Liver (tissue), 9 donors: Measurements from ENCODE around the gene MSH5. TPM values are rescaled to one million over a fixed set of nuclear protein-coding genes. Genes with fewer than 3 reads are reported as not detected.

Source experiments
- DNase-seq: peaks from one replicate; pipeline ENCODE4 v3.0.0-alpha.2; 2017; ENCODE audit warnings: low spot score
- H3K27ac ChIP-seq, 2 donors: one replicate each; pipeline ENCODE4 v1.7.0; 2013; ENCODE audit warnings: inconsistent platforms in 2 of 2, low read length in 2 of 2, control low read depth in 1 of 2, low read depth in 1 of 2, mild to moderate bottlenecking in 1 of 2
- H3K27me3 ChIP-seq, 4 donors: one replicate each; pipeline versions ENCODE4 v1.6.1 to v1.7.0; 2013; ENCODE audit warnings: low read length in 3 of 4, inconsistent platforms in 1 of 4, mild to moderate bottlenecking in 1 of 4, moderate library complexity in 1 of 4; ENCODE audit not compliant: control insufficient read depth in 4 of 4, insufficient read depth in 4 of 4
- H3K36me3 ChIP-seq, 4 donors: one replicate each; pipeline versions ENCODE4 v1.6.1 to v1.7.0; 2013; ENCODE audit warnings: low read length in 3 of 4, mild to moderate bottlenecking in 3 of 4, low read depth in 1 of 4, moderate library complexity in 1 of 4; ENCODE audit not compliant: control insufficient read depth in 4 of 4, insufficient read depth in 3 of 4
- H3K4me1 ChIP-seq, 4 donors: one replicate each; pipeline versions ENCODE4 v1.6.1 to v1.7.0; 2013; ENCODE audit warnings: low read length in 3 of 4, mild to moderate bottlenecking in 3 of 4, moderate library complexity in 1 of 4; ENCODE audit not compliant: control insufficient read depth in 4 of 4, insufficient read depth in 4 of 4
- H3K4me3 ChIP-seq, 3 donors: one replicate each; pipeline versions ENCODE4 v1.6.1 to v1.7.0; 2013; ENCODE audit warnings: low read length in 3 of 3, control low read depth in 1 of 3, low read depth in 1 of 3, mild to moderate bottlenecking in 1 of 3
- H3K9ac ChIP-seq, 2 donors: one replicate each; pipeline ENCODE4 v1.7.0; 2013; ENCODE audit warnings: low read length in 2 of 2, mild to moderate bottlenecking in 2 of 2, moderate library complexity in 2 of 2, control low read depth in 1 of 2, low read depth in 1 of 2
- H3K9me3 ChIP-seq, 4 donors: one replicate each; pipeline versions ENCODE4 v1.6.1 to v1.7.0; 2013; ENCODE audit warnings: low read length in 3 of 4; ENCODE audit not compliant: control insufficient read depth in 4 of 4
- ATF3 ChIP-seq: IDR thresholded peaks from 2 replicates; pipeline ENCODE4 v1.6.1; 2016; ENCODE audit warnings: antibody characterized with exemption
- CTCF ChIP-seq: fragments of 150-350 bp; IDR thresholded peaks from 2 replicates; pipeline ENCODE4 v1.5.1; 2017; ENCODE audit warnings: improper control_type of control experiment, low read depth, low read length; ENCODE audit not compliant: missing input control
- EGR1 ChIP-seq, 2 donors: IDR thresholded peaks; 2 replicates each; pipeline ENCODE4 v1.6.1; 2016 to 2018; ENCODE audit warnings: antibody characterized with exemption in 2 of 2, low read depth in 2 of 2
- FOXA1 ChIP-seq: IDR thresholded peaks from 2 replicates; pipeline ENCODE4 v1.6.1; 2016; ENCODE audit warnings: antibody characterized with exemption
- FOXA2 ChIP-seq: IDR thresholded peaks from 2 replicates; pipeline ENCODE4 v1.6.1; 2016; ENCODE audit warnings: antibody characterized with exemption
- HNF4A ChIP-seq, 2 donors: conservative IDR thresholded peaks; 2 replicates each; pipeline ENCODE4 v1.6.1; 2016; ENCODE audit warnings: antibody characterized with exemption in 2 of 2, mild to moderate bottlenecking in 2 of 2
- HNF4G ChIP-seq: IDR thresholded peaks from 2 replicates; pipeline ENCODE4 v1.6.1; 2016; ENCODE audit warnings: antibody characterized with exemption
- JUND ChIP-seq, 2 donors: IDR thresholded peaks; 2 replicates each; pipeline ENCODE4 v1.6.1; 2016; ENCODE audit warnings: antibody characterized with exemption in 2 of 2
- MAX ChIP-seq: IDR thresholded peaks from 2 replicates; pipeline ENCODE4 v1.6.1; 2016; ENCODE audit warnings: antibody characterized with exemption
- RAD21 ChIP-seq, 2 donors: IDR thresholded peaks; 2 replicates each; pipeline ENCODE4 v1.6.1; 2016; ENCODE audit warnings: antibody characterized with exemption in 2 of 2, mild to moderate bottlenecking in 2 of 2
- REST ChIP-seq: IDR thresholded peaks from 2 replicates; pipeline ENCODE4 v1.6.1; 2016; ENCODE audit warnings: antibody characterized with exemption, mild to moderate bottlenecking
- RXRA ChIP-seq, 2 donors: IDR thresholded peaks; 2 replicates each; pipeline ENCODE4 v1.6.1; 2017 to 2018; ENCODE audit warnings: antibody characterized with exemption in 2 of 2, mild to moderate bottlenecking in 1 of 2
- SP1 ChIP-seq: IDR thresholded peaks from 2 replicates; pipeline ENCODE4 v1.6.1; 2018; ENCODE audit warnings: antibody characterized with exemption, mild to moderate bottlenecking
- TAF1 ChIP-seq: conservative IDR thresholded peaks from 2 replicates; pipeline ENCODE4 v1.6.1; 2016; ENCODE audit warnings: antibody characterized with exemption, mild to moderate bottlenecking
- ZBTB33 ChIP-seq: IDR thresholded peaks from 2 replicates; pipeline ENCODE4 v1.6.1; 2016; ENCODE audit warnings: antibody characterized with exemption
- WGBS: extraction: QIAGEN DNeasy Blood & Tissue Kit; methylation state at CpG from one replicate; pipeline ENCODE4 v1.1.7; 2013; 5-methylcytosine and 5-hydroxymethylcytosine counted together
- polyA plus RNA-seq, 2 donors: library from polyadenylated mRNA; stranded (reverse) in 1 of 2; unstranded in 1 of 2; fragments of 200-250 nt in 1 of 2; fragments of >200 nt in 1 of 2; fragmentation: Nextera tagmentation in 1 of 2; extraction: Ambion mirVana in 1 of 2; gene quantifications; one replicate each; pipeline versions ENCODE4 v1.2.1 to v1.2.3, GENCODE V29; 2013 to 2015
- total RNA-seq, 2 donors: library from RNA; depleted of rRNA; stranded (reverse); fragments of >200 nt; gene quantifications; one replicate each; pipeline ENCODE4 v1.2.3, GENCODE V29; 2014
- donor health status: healthy.
- donor health status: healthy.
- donor health status: healthy.
- donor health status: healthy.
- donor health status: healthy.

Gene MSH5
- total and polyA plus RNA-seq, 4 donors = 1.2 to 6.4 (median 4.0) TPM

GRCh38 chr6:31762356-31762755, 22.6 kb downstream of the MSH5 start, which contains the start of gene SAPCD1:
SAPCD1 (plus strand) TSS chr6:31762656; CDS start chr6:31763055, 399 bp downstream.
- no peaks in the 10 kb centered on the region for H3K4me1 ChIP-seq
- whole genome bisulfite sequencing = 84% methylated on average over 4 of the region's 4 CpGs
- no peaks in the 10 kb centered on the region for H3K27me3 ChIP-seq
- H3K27ac ChIP-seq = no peak within 1 kb of the TSS
- no peaks in the 10 kb centered on the region for H3K9me3 ChIP-seq
- no peaks in the 10 kb centered on the region for H3K36me3 ChIP-seq
- H3K9ac ChIP-seq = no peak within 1 kb of the TSS
- H3K4me3 ChIP-seq = no peak within 1 kb of the TSS
- DNase-seq = no peak
- TF ChIP-seq HNF4A (conservative IDR thresholded peaks at IDR 0.05) (no peak), SP1 (no peak), JUND (IDR thresholded peaks at IDR 0.05) (no peak), MAX (no peak), FOXA2 (no peak), EGR1 (IDR thresholded peaks at IDR 0.05; ENCODE audit: low read depth in 2 of 2) (no peak), REST (no peak), RAD21 (IDR thresholded peaks at IDR 0.05) (no peak), TAF1 (no peak), RXRA (IDR thresholded peaks at IDR 0.05) (no peak)

GRCh38 chr6:31762878-31763618, 23.2 kb downstream of the MSH5 start:
- no peaks in the 10 kb centered on the region for H3K27me3 ChIP-seq
- WGBS = 83% methylated on average over 8 of the region's 8 CpGs
- TF ChIP-seq ZBTB33 (no peak), JUND (IDR thresholded peaks at IDR 0.05) (no peak), REST (no peak), CTCF (no peak), RAD21 (IDR thresholded peaks at IDR 0.05) (no peak), MAX (no peak), EGR1 (IDR thresholded peaks at IDR 0.05; ENCODE audit: low read depth in 2 of 2) (no peak), TAF1 (no peak), FOXA2 (no peak), RXRA (IDR thresholded peaks at IDR 0.05) (no peak), FOXA1 (no peak), HNF4A (conservative IDR thresholded peaks at IDR 0.05) (no peak), SP1 (no peak), HNF4G (no peak), ATF3 (no peak)
- no peak overlapping the region for H3K9ac ChIP-seq
- no peaks in the 10 kb centered on the region for H3K36me3 ChIP-seq
- no peak overlapping the region for H3K27ac ChIP-seq
- no peaks in the 10 kb centered on the region for H3K4me1 ChIP-seq
- H3K9me3 ChIP-seq = no peaks in the 10 kb centered on the region
- no peak overlapping the region for H3K4me3 ChIP-seq
- DNase-seq = no peak
